AG08395 (cell line): Measurements from ENCODE around the gene NTNG1.
A peak's percentile ranks its signal among the peaks of the same experiment; 100 is the strongest.

Source experiments
- DNase-seq: peaks from one replicate; pipeline ENCODE4 v3.0.0; 2012; ENCODE audit warnings: mixed read lengths, low spot score

Gene NTNG1

GRCh38 chr1:107510347-107510746 is 369.5 kb downstream of the NTNG1 start:
- no peak for DNase-seq

GRCh38 chr1:107512836-107513235 is 372.0 kb downstream of the NTNG1 start:
- DNase-seq, result no peak

- no peak for DNase-seq
Observed at GRCh38 chr1:107514841-107515240, 374.0 kb downstream of the NTNG1 start.

- DNase-seq, result no peak
Observed at GRCh38 chr1:107515702-107516101, 374.9 kb downstream of the NTNG1 start.

- DNase-seq, result no peak
Observed at GRCh38 chr1:107523061-107523460, 382.2 kb downstream of the NTNG1 start.

- DNase-seq, result no peak
Observed at GRCh38 chr1:107523736-107524135, 382.9 kb downstream of the NTNG1 start.

GRCh38 chr1:107524301-107524700 is 383.5 kb downstream of the NTNG1 start:
- DNase-seq, result no peak

- no peak for DNase-seq
Observed at GRCh38 chr1:107525145-107525544, 384.3 kb downstream of the NTNG1 start.

- DNase-seq, result no peak
Observed at GRCh38 chr1:107525961-107526360, 385.1 kb downstream of the NTNG1 start.

GRCh38 chr1:107526524-107527198 is 385.8 kb downstream of the NTNG1 start:
- no peak for DNase-seq

- DNase-seq, result peak; percentile 74
Observed at GRCh38 chr1:107529511-107530149, 388.8 kb downstream of the NTNG1 start.

- DNase-seq, result peak; percentile 57
Observed at GRCh38 chr1:107530543-107530942, 389.7 kb downstream of the NTNG1 start.

- DNase-seq, result no peak
Observed at GRCh38 chr1:107531065-107531908, 390.4 kb downstream of the NTNG1 start.

- DNase-seq, result no peak
Observed at GRCh38 chr1:107532318-107532717, 391.5 kb downstream of the NTNG1 start.
